ENCODE measurements around the gene GPR148. TPM values are rescaled to one million over a fixed set of nuclear protein-coding genes. Genes with fewer than 3 reads are reported as not detected.

GPR148 gene
- total and polyA plus RNA-seq, 2 of the 8 experiments (the other 6 are each of a cell fraction or from before 2014, with no cell fraction given): 0.05 TPM; not detected in 1

- CTCF ChIA-PET (ENCODE audit: partially characterized antibody): interaction anchor here (1.2 to 1.8 kb wide), 3 partner anchors 9 to 83 kb away, joined by 3 to 5 read pairs (median 5); no protein-coding TSS in a partner anchor
- peaks cover 9% of the 10 kb centered on the region for H3K23me2 ChIP-seq (ENCODE audit: low read depth, low read length)
- no peak for DNase-seq (ENCODE audit: low read depth in 1 of 2, low spot score in 2 of 2)
- peaks cover 0 to 2% of the 10 kb centered on the region in 2 experiments for H4K20me1 ChIP-seq (replicated peaks in 1 of 2; ENCODE audit: control insufficient read depth in 1 of 2, insufficient read depth in 2 of 2, low read length in 2 of 2)
- H3K4me2 ChIP-seq (ENCODE audit: insufficient read depth in 1 of 2, low read depth in 2 of 2, low read length in 2 of 2): no peak overlapping the region
- FAIRE-seq: no peak
- no peak overlapping the region for H2BK20ac ChIP-seq (ENCODE audit: low read length)
- no peak overlapping the region for H4K8ac ChIP-seq (ENCODE audit: extremely low read depth, insufficient read depth, low read length)
- H3K4ac ChIP-seq (replicated peaks; ENCODE audit: insufficient read length, low read depth, low read length): no peak overlapping the region
- no peak overlapping the region for H3K56ac ChIP-seq (replicated peaks; ENCODE audit: insufficient read length, low read depth, low read length)
- H4K91ac ChIP-seq (replicated peaks; ENCODE audit: insufficient read length, low read length): no peak overlapping the region
- H3K4me1 ChIP-seq (replicated peaks in 1 of 4; ENCODE audit: control insufficient read depth in 3 of 4, insufficient read depth in 4 of 4, low read length in 3 of 4): peaks cover 0 to 6% (median 1%) of the 10 kb centered on the region in 4 experiments; a peak in 6 of 7 replicates
- 85% methylated on average over 10 of the region's 10 CpGs; no CpG with 5 or more reads in 1 of the 2 experiments for WGBS, 2 experiments (ENCODE audit: extremely low coverage in 1 of 2, insufficient coverage in 1 of 2, insufficient read length in 1 of 2, insufficient replicate concordance in 2 of 2, low coverage in 1 of 2, low lambda C conversion rate in 2 of 2, missing lambda C conversion rate in 1 of 2)
- no peak overlapping the region for H3K27ac ChIP-seq (ENCODE audit: low read depth, low read length)
- H3K18ac ChIP-seq (ENCODE audit: extremely low read depth, low read length): no peak overlapping the region
- no peak overlapping the region for H4K5ac ChIP-seq (ENCODE audit: insufficient read length, low read depth, low read length)
- H3K14ac ChIP-seq (ENCODE audit: insufficient read length): no peak overlapping the region
- no peaks in the 10 kb centered on the region for H3K79me1 ChIP-seq (ENCODE audit: low read depth, low read length)
- H3K4me3 ChIP-seq (ENCODE audit: extremely low read depth in 1 of 4, insufficient read depth in 2 of 4, low read depth in 3 of 4, low read length in 4 of 4): no peak overlapping the region
- no peak overlapping the region for H2BK12ac ChIP-seq (ENCODE audit: low read depth, low read length)
- no peak overlapping the region for H2AFZ ChIP-seq (ENCODE audit: low read length)
- H2BK15ac ChIP-seq (ENCODE audit: low read length): no peak overlapping the region
- H3K23ac ChIP-seq (ENCODE audit: insufficient read length): no peak overlapping the region
- no peak overlapping the region for H2BK120ac ChIP-seq (replicated peaks; ENCODE audit: low read depth, low read length)
- no peak overlapping the region for H2BK5ac ChIP-seq (ENCODE audit: low read depth, low read length)
- H3K9ac ChIP-seq (replicated peaks in 1 of 4; ENCODE audit: extremely low read depth in 1 of 4, low read depth in 3 of 4, low read length in 3 of 4): no peak overlapping the region
- no peaks in the 10 kb centered on the region for H3K79me2 ChIP-seq (ENCODE audit: control insufficient read depth in 1 of 2, insufficient read depth in 2 of 2, low read length in 2 of 2)
- H3K36me3 ChIP-seq (ENCODE audit: control insufficient read depth in 2 of 4, insufficient read depth in 4 of 4, low read length in 3 of 4): no peaks in the 10 kb centered on the region
- H3K9me3 ChIP-seq (ENCODE audit: insufficient read depth in 2 of 2, low read depth in 1 of 2, low read length in 1 of 2): no peaks in the 10 kb centered on the region
- H2AK5ac ChIP-seq (ENCODE audit: low read depth, low read length): no peak overlapping the region
- H3K27me3 ChIP-seq (replicated peaks in 1 of 4; ENCODE audit: control insufficient read depth in 3 of 4, extremely low read depth in 1 of 4, insufficient read depth in 3 of 4, low read length in 3 of 4): peaks cover 0 to 18% (median 12%) of the 10 kb centered on the region in 4 experiments; a peak in 6 of 7 replicates
- POLR2A ChIA-PET (ENCODE audit: partially characterized antibody): no interaction called here
- TF ChIP-seq SAP30 (IDR thresholded peaks at IDR 0.05; ENCODE audit: insufficient read depth, insufficient replicate concordance, low read length) (no peak), MAFK (IDR thresholded peaks at IDR 0.05; ENCODE audit: low read depth, low read length) (no peak), HDAC2 (IDR thresholded peaks at IDR 0.05; ENCODE audit: borderline replicate concordance in 1 of 2, low read depth in 2 of 2, low read length in 2 of 2) (no peak), NRF1 (IDR thresholded peaks at IDR 0.05; ENCODE audit: low read depth, low read length) (no peak), EZH2 (IDR thresholded peaks at IDR 0.05; ENCODE audit: low read depth, low read length, severe bottlenecking) (no peak), JUND (IDR thresholded peaks at IDR 0.05; ENCODE audit: low read length) (no peak), TAF7 (optimal IDR thresholded peaks at IDR 0.05; ENCODE audit: borderline replicate concordance, low read depth, low read length) (no peak)
Measured at GRCh38 chr2:130759906-130760753, 31.3 kb downstream of the GPR148 start.

Data from H1 (cell line).